Vagina (tissue), 2 donors: Measurements from ENCODE around the gene FSTL5. TPM values are rescaled to one million over a fixed set of nuclear protein-coding genes. Genes with fewer than 3 reads are reported as not detected.

ENCODE experiments used
- DNase-seq, 2 donors: peaks; one replicate each; pipeline ENCODE4 v3.0.0-alpha.2; 2017; ENCODE audit errors: extremely low spot score in 2 of 2
- H3K27ac ChIP-seq: fragments of 200-600 bp; sonication (generic); one replicate; pipeline ENCODE4 v1.5.1; 2019
- H3K27me3 ChIP-seq: fragments of 200-600 bp; sonication (generic); one replicate; pipeline ENCODE4 v1.5.1; 2019
- H3K36me3 ChIP-seq, 2 donors: fragments of 200-600 bp; sonication (generic); one replicate each; pipeline ENCODE4 v1.5.1; 2017 to 2019
- H3K4me1 ChIP-seq: fragments of 200-600 bp; sonication (generic); one replicate; pipeline ENCODE4 v1.5.1; 2019
- H3K4me3 ChIP-seq, 2 donors: fragments of 200-600 bp; sonication (generic); 1 replicate in 1 of 2; 2 replicates in 1 of 2; pipeline ENCODE4 v1.5.1; 2016 to 2019
- H3K9me3 ChIP-seq: fragments of 200-600 bp; sonication (generic); one replicate; pipeline ENCODE4 v1.5.1; 2019
- POLR2A ChIP-seq, 2 donors: fragments of 450-650 bp; IDR thresholded peaks; one replicate each; pipeline ENCODE4 v1.6.1; 2017; ENCODE audit warnings: antibody characterized with exemption in 2 of 2, mild to moderate bottlenecking in 2 of 2, moderate library complexity in 2 of 2
- POLR2AphosphoS5 ChIP-seq, 2 donors: sonication (generic); formaldehyde crosslinking; IDR thresholded peaks; one replicate each; pipeline ENCODE4 v1.9.0; 2017; ENCODE audit warnings: antibody characterized with exemption in 2 of 2, mild to moderate bottlenecking in 2 of 2, low read depth in 1 of 2; ENCODE audit not compliant: insufficient read depth in 1 of 2
- intact Hi-C: fragments of 100-400 bp; cut with DNase I; formaldehyde crosslinking; loops from one replicate; pipeline ENCODE4 v1.15.1; 2023
- total RNA-seq: library from RNA; depleted of rRNA; stranded (reverse); fragments of >200 nt; gene quantifications from one replicate; pipeline ENCODE4 v1.2.3, GENCODE V29; 2016
- TF ChIP-seq, protein P1 (sequence below), 3 experiments: fragments of 450-650 bp in 2 of 3; fragments of 200-600 bp in 1 of 3; sonication (generic) in 1 of 3; IDR thresholded peaks; one replicate each; pipeline ENCODE4 v1.5.1; 2017 to 2019; ENCODE audit warnings: antibody characterized with exemption in 3 of 3, mild to moderate bottlenecking in 2 of 3, moderate library complexity in 2 of 3

FSTL5 gene
- total RNA-seq, 1 donor from 2014 or later = 0.74 TPM

DNA sequence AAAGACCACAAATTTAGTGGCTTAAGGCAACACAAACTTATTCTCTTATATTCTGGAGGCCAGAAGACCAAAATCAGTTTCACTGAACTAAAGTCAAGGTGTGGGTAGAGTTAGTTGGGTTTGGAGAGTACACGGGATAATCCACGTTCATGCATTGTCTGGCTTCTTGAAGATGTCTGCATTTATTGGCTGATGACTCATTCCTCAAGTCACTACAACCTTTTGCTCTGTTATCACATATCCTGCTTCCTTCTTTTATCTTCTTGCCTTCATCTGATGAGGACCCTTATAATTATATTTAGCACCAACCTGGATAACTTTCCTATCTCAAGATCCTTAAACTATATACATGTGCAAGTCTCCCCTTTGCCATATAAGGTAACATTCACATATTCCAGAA lies 590.0 kb downstream of the FSTL5 start:
- DNase-seq = no peak
- Histone ChIP-seq H3K27me3 (no peaks in the 10 kb centered on the region), H3K4me3 (no peak overlapping the region), H3K36me3 (no peaks in the 10 kb centered on the region), H3K4me1 (no peaks in the 10 kb centered on the region), H3K9me3 (no peaks in the 10 kb centered on the region), H3K27ac (no peak overlapping the region)
- intact Hi-C loops = no loop called here
- TF ChIP-seq, protein P1, sequence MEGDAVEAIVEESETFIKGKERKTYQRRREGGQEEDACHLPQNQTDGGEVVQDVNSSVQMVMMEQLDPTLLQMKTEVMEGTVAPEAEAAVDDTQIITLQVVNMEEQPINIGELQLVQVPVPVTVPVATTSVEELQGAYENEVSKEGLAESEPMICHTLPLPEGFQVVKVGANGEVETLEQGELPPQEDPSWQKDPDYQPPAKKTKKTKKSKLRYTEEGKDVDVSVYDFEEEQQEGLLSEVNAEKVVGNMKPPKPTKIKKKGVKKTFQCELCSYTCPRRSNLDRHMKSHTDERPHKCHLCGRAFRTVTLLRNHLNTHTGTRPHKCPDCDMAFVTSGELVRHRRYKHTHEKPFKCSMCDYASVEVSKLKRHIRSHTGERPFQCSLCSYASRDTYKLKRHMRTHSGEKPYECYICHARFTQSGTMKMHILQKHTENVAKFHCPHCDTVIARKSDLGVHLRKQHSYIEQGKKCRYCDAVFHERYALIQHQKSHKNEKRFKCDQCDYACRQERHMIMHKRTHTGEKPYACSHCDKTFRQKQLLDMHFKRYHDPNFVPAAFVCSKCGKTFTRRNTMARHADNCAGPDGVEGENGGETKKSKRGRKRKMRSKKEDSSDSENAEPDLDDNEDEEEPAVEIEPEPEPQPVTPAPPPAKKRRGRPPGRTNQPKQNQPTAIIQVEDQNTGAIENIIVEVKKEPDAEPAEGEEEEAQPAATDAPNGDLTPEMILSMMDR (IDR thresholded peaks at IDR 0.05) = no peak
- TF ChIP-seq POLR2AphosphoS5 (IDR thresholded peaks at IDR 0.05; ENCODE audit: insufficient read depth in 1 of 2, low read depth in 1 of 2) = no peak
- no peak for TF ChIP-seq POLR2A (IDR thresholded peaks at IDR 0.05)

- H3K27me3 ChIP-seq = no peaks in the 10 kb centered on the region
- no peak for DNase-seq
- H3K9me3 ChIP-seq = no peaks in the 10 kb centered on the region
- no peak overlapping the region for H3K27ac ChIP-seq
- no peaks in the 10 kb centered on the region for H3K36me3 ChIP-seq
- no peaks in the 10 kb centered on the region for H3K4me1 ChIP-seq
- intact Hi-C loops = no loop called here
- TF ChIP-seq, protein P1 (IDR thresholded peaks at IDR 0.05) = no peak
- TF ChIP-seq POLR2AphosphoS5 (IDR thresholded peaks at IDR 0.05; ENCODE audit: insufficient read depth in 1 of 2, low read depth in 1 of 2) (no peak), POLR2A (IDR thresholded peaks at IDR 0.05) (no peak)
- no peak overlapping the region for H3K4me3 ChIP-seq
Measured at GRCh38 chr4:161564230-161564834, 599.5 kb downstream of the FSTL5 start.

DNA sequence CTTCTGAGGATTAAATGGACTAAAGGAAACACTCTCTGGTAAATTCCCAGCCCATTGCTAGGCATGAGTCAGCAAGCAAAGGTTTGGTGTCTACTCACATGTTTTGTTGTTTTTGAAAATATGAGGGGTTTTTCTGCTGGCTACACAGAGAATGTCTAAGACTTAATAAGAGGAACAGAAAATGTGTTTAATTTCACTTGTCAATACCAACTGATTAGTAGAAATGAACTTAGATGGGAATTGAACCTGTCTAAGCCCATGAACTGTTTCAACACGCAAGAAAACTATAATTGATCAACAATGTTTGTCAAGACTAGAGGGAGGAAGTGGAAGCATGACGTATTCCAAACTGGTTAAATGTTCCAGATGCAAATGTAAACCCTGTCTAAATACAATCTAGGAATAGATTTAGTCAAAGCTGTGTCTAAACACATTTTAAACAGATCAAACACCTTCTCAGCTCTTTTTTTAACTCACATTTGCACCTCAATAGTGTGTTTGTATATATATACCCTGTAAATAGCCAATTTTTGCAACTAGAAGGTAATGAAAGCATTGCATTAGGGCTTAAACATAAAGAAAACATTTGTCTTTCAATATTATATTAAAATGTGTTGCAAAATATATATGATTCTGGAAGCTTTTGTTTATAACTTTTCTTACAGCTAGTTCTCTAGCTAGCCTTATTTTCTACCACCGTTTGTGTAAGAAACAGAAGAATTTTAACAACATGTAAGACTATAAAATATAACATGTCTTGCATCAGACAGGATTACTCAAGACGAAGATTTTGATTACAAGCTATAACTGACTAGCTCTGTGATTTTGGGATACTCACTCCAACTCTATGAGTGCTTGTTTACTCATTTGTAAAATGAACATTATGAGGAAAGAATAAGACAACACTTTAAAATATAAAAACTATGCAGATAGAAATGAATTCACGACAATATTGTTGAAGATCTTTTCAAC lies 607.8 kb downstream of the FSTL5 start:
- Histone ChIP-seq H3K9me3 (no peaks in the 10 kb centered on the region), H3K36me3 (no peaks in the 10 kb centered on the region), H3K27ac (no peak overlapping the region), H3K4me1 (no peaks in the 10 kb centered on the region), H3K27me3 (no peaks in the 10 kb centered on the region), H3K4me3 (no peak overlapping the region)
- DNase-seq = no peak
- intact Hi-C loops = no loop called here
- TF ChIP-seq, protein P1 (IDR thresholded peaks at IDR 0.05) = no peak
- TF ChIP-seq POLR2AphosphoS5 (IDR thresholded peaks at IDR 0.05; ENCODE audit: insufficient read depth in 1 of 2, low read depth in 1 of 2) (no peak), POLR2A (IDR thresholded peaks at IDR 0.05) (no peak)

- no peak for DNase-seq
- TF ChIP-seq POLR2AphosphoS5 (IDR thresholded peaks at IDR 0.05; ENCODE audit: insufficient read depth in 1 of 2, low read depth in 1 of 2) (no peak), POLR2A (IDR thresholded peaks at IDR 0.05) (no peak)
- TF ChIP-seq, protein P1 (IDR thresholded peaks at IDR 0.05) = no peak
- Histone ChIP-seq H3K27ac (no peak overlapping the region), H3K27me3 (no peaks in the 10 kb centered on the region), H3K36me3 (no peaks in the 10 kb centered on the region), H3K4me1 (no peaks in the 10 kb centered on the region), H3K9me3 (no peaks in the 10 kb centered on the region), H3K4me3 (no peak overlapping the region)
- intact Hi-C loops = no loop called here
Measured at GRCh38 chr4:161554372-161554990, 609.3 kb downstream of the FSTL5 start.
